Measurements from ENCODE around the gene GFRA4.

GRCh38 chr20:3690413-3690812 is 27.2 kb upstream of the GFRA4 start:
- no peak for TF ChIP-seq EZH2 (IDR thresholded peaks at IDR 0.05; ENCODE audit: low read depth)
- no peak for TF ChIP-seq CTCF (conservative IDR thresholded peaks at IDR 0.05)

Measured in PC-9 (cell line).